22Rv1 (cell line): Measurements from ENCODE around the gene NDUFS6.

ENCODE experiments used
- H3K27ac ChIP-seq: fragments of 450-650 bp; 2 replicates; pipeline ENCODE4 v1.5.1; 2017
- CTCF ChIP-seq: fragments of 450-650 bp; IDR thresholded peaks from 2 replicates; pipeline ENCODE4 v1.5.1; 2017; ENCODE audit warnings: mild to moderate bottlenecking
- ZFX ChIP-seq: fragments of 450-650 bp; IDR thresholded peaks from 2 replicates; pipeline ENCODE4 v1.6.1; 2017; ENCODE audit warnings: antibody characterized with exemption, borderline replicate concordance

The NDUFS6 gene

GRCh38 chr5:1827025-1827885, 26.0 kb downstream of the NDUFS6 start:
- no peak for TF ChIP-seq CTCF
- TF ChIP-seq ZFX, result no peak
- no peak overlapping the region for H3K27ac ChIP-seq

- no peak for TF ChIP-seq CTCF
- TF ChIP-seq ZFX, result no peak
- H3K27ac ChIP-seq, result no peak overlapping the region
Observed at GRCh38 chr5:1827886-1828397, 26.7 kb downstream of the NDUFS6 start.

- TF ChIP-seq CTCF (no peak), ZFX (no peak)
- H3K27ac ChIP-seq, result no peak overlapping the region
Observed at GRCh38 chr5:1830571-1831228, 29.5 kb downstream of the NDUFS6 start.

DNA sequence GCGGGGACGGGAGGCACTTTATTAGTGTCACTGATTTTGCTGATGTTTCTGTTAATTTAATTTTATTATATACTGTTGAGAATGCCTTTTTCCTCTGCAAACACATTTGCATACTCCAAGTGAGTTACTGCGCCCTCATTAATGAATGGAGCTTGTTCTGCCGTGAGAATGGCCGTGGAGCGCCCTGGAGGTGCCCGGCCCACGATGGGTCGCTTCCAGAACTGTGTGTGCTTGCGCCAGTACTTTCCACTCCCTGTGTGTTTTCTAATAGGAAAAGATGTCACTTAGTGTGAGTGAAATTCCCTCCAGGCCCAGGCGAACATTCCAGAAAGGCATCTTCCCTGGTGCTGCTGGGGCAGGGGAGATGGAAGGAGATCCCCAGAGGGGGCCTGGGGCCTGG, 30.1 kb downstream of the NDUFS6 start:
- TF ChIP-seq ZFX (no peak), CTCF (no peak)
- H3K27ac ChIP-seq, result no peak overlapping the region

DNA sequence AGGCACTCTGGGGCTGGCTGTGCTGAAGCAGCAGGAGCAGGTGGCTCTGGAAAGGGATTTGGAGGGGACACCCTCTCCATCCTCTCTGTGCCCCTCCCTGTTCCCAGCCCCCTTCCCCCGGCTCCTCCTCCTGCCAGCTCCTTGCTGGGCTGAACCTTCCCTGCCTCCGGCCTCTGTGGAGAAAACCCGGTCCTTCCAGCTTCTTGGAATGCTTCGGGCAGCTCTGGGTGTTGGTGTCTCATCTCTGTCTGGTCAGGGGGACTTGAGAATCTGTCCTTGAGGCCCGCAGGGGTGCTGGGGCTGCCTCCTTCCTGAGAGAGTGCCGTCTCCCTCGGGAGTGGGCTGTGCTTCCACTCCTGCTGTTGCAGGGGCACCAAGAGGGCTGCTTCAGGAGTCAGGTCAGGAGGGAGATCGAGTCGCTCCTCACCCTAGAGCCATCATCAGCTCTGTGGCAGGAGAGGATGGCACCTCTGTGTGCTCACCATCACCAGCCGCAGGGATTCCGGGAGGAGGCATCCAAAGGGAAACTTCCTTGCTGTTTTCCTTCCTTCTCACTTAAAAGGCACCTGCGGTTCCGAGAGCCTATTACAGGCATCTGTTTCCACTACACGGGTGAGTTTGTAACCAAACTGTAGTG, 30.6 kb downstream of the NDUFS6 start:
- no peak overlapping the region for H3K27ac ChIP-seq
- no peak for TF ChIP-seq CTCF
- TF ChIP-seq ZFX, result no peak

DNA sequence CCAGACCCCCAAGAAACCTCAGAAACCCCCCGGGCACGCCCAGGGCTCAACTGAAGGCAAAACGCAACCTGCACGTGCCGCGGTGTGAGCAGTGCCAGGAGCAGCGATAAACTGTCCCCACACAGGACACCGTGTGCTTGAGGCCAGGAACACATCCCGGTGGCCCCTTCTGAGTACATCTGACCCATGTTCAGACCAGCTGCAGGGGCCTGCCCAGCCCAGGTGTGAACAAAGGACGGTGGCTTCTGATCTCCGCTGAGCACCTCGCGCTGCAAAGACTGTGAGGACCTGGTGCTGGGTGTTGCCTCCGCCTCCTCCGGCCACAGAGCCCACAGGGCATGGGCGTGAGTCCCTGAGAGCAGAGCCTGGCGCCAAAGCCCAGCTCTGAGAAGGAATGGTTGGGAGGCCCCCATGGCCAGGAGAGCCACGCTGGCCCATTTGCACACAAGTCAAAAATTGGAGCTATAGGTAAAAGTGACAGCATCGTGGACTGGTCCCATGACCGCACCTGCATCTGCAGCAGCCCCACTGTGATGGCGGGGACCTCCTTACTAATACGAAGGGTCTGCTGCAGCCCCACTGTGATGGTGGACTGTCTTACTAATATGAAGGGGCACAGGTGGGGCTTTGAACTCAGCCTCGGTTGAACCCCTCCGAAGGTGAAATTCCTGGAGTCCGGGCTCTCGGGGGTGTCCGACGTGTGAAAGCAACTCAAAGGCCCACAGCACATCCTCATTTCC, 31.5 kb downstream of the NDUFS6 start:
- TF ChIP-seq ZFX, result no peak
- no peak overlapping the region for H3K27ac ChIP-seq
